ENCODE results near the gene HMGCS2. TPM values are rescaled to one million over a fixed set of nuclear protein-coding genes. Genes with fewer than 3 reads are reported as not detected.

HMGCS2 gene
- total RNA-seq, 4 donors from 2014 or later: 0.83 to 1.1 TPM; not detected in 2

- 95% methylated on average over 6 of the region's 6 CpGs for WGBS
- no peak for TF ChIP-seq POLR2A (IDR thresholded peaks at IDR 0.05; ENCODE audit: low read depth)
- TF ChIP-seq CTCF (IDR thresholded peaks at IDR 0.05): no peak
- no peak for TF ChIP-seq EP300 (IDR thresholded peaks at IDR 0.05)
- no peaks in the 10 kb centered on the region for H3K27me3 ChIP-seq
- peaks cover 5 to 30% (median 17%) of the 10 kb centered on the region in 4 donors for H3K4me1 ChIP-seq
- H3K27ac ChIP-seq (replicated peaks in 1 of 4): no peak overlapping the region
- H3K4me3 ChIP-seq: no peak overlapping the region
- peak; percentile 10 for DNase-seq (ENCODE audit: extremely low spot score)
- intact Hi-C loops (cut with DNase I): no loop called here
- H3K9me3 ChIP-seq: no peaks in the 10 kb centered on the region
- no peaks in the 10 kb centered on the region for H3K36me3 ChIP-seq
Measured at GRCh38 chr1:119778359-119778758, 9.7 kb upstream of the HMGCS2 start.

GRCh38 chr1:119774746-119775490, 6.2 kb upstream of the HMGCS2 start:
- H3K27me3 ChIP-seq: no peaks in the 10 kb centered on the region
- no peaks in the 10 kb centered on the region for H3K36me3 ChIP-seq
- peaks cover 3 to 20% (median 16%) of the 10 kb centered on the region in 4 donors for H3K4me1 ChIP-seq
- no peak for TF ChIP-seq POLR2AphosphoS5 (IDR thresholded peaks at IDR 0.05)
- WGBS: 89% methylated on average over 7 of the region's 7 CpGs
- intact Hi-C loops (cut with DNase I): no loop called here
- DNase-seq (ENCODE audit: extremely low spot score): peak; percentile 82
- no peak overlapping the region for H3K4me3 ChIP-seq
- H3K9me3 ChIP-seq: no peaks in the 10 kb centered on the region
- no peak overlapping the region for H3K27ac ChIP-seq (replicated peaks in 1 of 4)

GRCh38 chr1:119773711-119774241, 5.1 kb upstream of the HMGCS2 start:
- no peak for TF ChIP-seq POLR2A (IDR thresholded peaks at IDR 0.05; ENCODE audit: low read depth)
- TF ChIP-seq POLR2AphosphoS5 (IDR thresholded peaks at IDR 0.05): no peak
- no peak for TF ChIP-seq CTCF (IDR thresholded peaks at IDR 0.05)
- intact Hi-C loops (cut with DNase I): no loop called here
- peaks cover 0 to 24% (median 15%) of the 10 kb centered on the region in 4 donors for H3K4me1 ChIP-seq
- H3K9me3 ChIP-seq: no peaks in the 10 kb centered on the region
- no peaks in the 10 kb centered on the region for H3K36me3 ChIP-seq
- WGBS: 97% methylated on average over 3 of the region's 3 CpGs
- DNase-seq (ENCODE audit: extremely low spot score): peak; percentile 50
- H3K27me3 ChIP-seq: no peaks in the 10 kb centered on the region
- no peak overlapping the region for H3K27ac ChIP-seq (replicated peaks in 1 of 4)
- H3K4me3 ChIP-seq: no peak overlapping the region

DNA sequence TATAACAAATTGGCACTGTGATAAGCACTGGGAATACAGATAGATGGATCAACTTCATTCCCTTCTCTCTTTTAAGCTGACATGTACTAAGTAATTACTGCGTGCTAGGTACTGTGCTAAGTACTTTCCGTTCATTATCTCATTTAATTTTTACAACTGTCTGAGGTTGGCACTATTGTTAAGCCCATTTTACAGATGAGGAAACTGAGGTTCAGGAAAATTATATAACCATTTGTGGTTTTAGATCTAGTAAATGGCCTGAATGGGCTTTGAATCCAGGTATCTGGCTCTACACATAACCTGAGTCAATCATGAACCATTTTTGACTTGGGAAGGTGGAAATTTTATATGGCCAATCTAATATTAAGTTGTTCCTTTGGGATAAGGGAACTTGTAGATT, 3.6 kb upstream of the HMGCS2 start:
- Histone ChIP-seq H3K4me1 (peaks cover 1 to 29% (median 23%) of the 10 kb centered on the region in 4 donors), H3K27me3 (no peaks in the 10 kb centered on the region), H3K9me3 (no peaks in the 10 kb centered on the region), H3K36me3 (no peaks in the 10 kb centered on the region), H3K4me3 (no peak overlapping the region), H3K27ac (replicated peaks in 1 of 4) (no peak overlapping the region)
- no peak for TF ChIP-seq CTCF (IDR thresholded peaks at IDR 0.05)
- TF ChIP-seq POLR2A (IDR thresholded peaks at IDR 0.05; ENCODE audit: low read depth): no peak
- TF ChIP-seq POLR2AphosphoS5 (IDR thresholded peaks at IDR 0.05): no peak
- DNase-seq (ENCODE audit: extremely low spot score): no peak
- WGBS: 97% methylated on average over 2 of the region's 2 CpGs
- intact Hi-C loops (cut with DNase I): no loop called here

- H3K4me3 ChIP-seq: no peak overlapping the region
- H3K36me3 ChIP-seq: no peaks in the 10 kb centered on the region
- no peaks in the 10 kb centered on the region for H3K27me3 ChIP-seq
- 79% methylated on average over 3 of the region's 3 CpGs for WGBS
- intact Hi-C loops (cut with DNase I): no loop called here
- no peaks in the 10 kb centered on the region for H3K9me3 ChIP-seq
- peak; percentile 29 for DNase-seq (ENCODE audit: extremely low spot score)
- no peak overlapping the region for H3K27ac ChIP-seq (replicated peaks in 1 of 4)
- peaks cover 7 to 35% (median 25%) of the 10 kb centered on the region in 4 donors for H3K4me1 ChIP-seq
- no peak for TF ChIP-seq CTCF (IDR thresholded peaks at IDR 0.05)
- TF ChIP-seq EP300 (IDR thresholded peaks at IDR 0.05): no peak
- TF ChIP-seq POLR2A (IDR thresholded peaks at IDR 0.05; ENCODE audit: low read depth): no peak
- TF ChIP-seq POLR2AphosphoS5 (IDR thresholded peaks at IDR 0.05): no peak
Measured at GRCh38 chr1:119771770-119772169, 3.1 kb upstream of the HMGCS2 start.
